Measurements from ENCODE around the gene SLC44A1.

SLC44A1 gene

DNA sequence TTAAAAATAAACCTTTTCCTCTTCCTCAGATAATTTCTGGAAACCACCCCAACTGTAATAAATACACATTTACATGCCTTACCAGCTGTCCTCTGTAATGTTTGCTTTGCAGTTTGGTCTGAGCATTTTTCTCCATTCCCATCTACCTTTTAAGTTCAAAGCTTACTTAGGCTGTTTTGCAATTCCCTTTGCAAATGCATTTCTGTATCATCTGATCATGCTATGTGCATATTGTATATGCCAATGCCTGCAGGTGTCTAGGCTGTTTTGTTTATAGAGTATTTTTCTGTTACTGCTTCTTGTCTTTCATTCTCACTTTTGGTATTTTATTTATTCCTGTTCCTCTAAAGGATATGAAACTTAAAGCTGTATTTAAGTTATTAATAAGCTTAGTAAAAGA, 86.3 kb downstream of the SLC44A1 start:
- no peak for DNase-seq (ENCODE audit: low spot score)
- in situ Hi-C loops (cut with MboI; ENCODE audit: low sequenced_read_pairs, unreplicated experiment), result no loop called here
- TF ChIP-seq, protein P1, sequence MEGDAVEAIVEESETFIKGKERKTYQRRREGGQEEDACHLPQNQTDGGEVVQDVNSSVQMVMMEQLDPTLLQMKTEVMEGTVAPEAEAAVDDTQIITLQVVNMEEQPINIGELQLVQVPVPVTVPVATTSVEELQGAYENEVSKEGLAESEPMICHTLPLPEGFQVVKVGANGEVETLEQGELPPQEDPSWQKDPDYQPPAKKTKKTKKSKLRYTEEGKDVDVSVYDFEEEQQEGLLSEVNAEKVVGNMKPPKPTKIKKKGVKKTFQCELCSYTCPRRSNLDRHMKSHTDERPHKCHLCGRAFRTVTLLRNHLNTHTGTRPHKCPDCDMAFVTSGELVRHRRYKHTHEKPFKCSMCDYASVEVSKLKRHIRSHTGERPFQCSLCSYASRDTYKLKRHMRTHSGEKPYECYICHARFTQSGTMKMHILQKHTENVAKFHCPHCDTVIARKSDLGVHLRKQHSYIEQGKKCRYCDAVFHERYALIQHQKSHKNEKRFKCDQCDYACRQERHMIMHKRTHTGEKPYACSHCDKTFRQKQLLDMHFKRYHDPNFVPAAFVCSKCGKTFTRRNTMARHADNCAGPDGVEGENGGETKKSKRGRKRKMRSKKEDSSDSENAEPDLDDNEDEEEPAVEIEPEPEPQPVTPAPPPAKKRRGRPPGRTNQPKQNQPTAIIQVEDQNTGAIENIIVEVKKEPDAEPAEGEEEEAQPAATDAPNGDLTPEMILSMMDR (IDR thresholded peaks at IDR 0.05; ENCODE audit: borderline replicate concordance, control extremely low read depth, extremely low read depth, insufficient read depth, missing control alignments), result no peak

- no peak for DNase-seq (ENCODE audit: low spot score)
- in situ Hi-C loops (cut with MboI; ENCODE audit: low sequenced_read_pairs, unreplicated experiment), result no loop called here
- TF ChIP-seq, protein P1 (IDR thresholded peaks at IDR 0.05; ENCODE audit: borderline replicate concordance, control extremely low read depth, extremely low read depth, insufficient read depth, missing control alignments), result no peak
These were observed 86.7 kb downstream of the SLC44A1 start for GRCh38 chr9:105331160-105331559.

- no peak for DNase-seq (ENCODE audit: low spot score)
- TF ChIP-seq, protein P1 (IDR thresholded peaks at IDR 0.05; ENCODE audit: borderline replicate concordance, control extremely low read depth, extremely low read depth, insufficient read depth, missing control alignments), result no peak
- in situ Hi-C loops (cut with MboI; ENCODE audit: low sequenced_read_pairs, unreplicated experiment), result no loop called here
These were observed 87.3 kb downstream of the SLC44A1 start for GRCh38 chr9:105331755-105332154.

- no peak for DNase-seq (ENCODE audit: low spot score)
- TF ChIP-seq, protein P1 (IDR thresholded peaks at IDR 0.05; ENCODE audit: borderline replicate concordance, control extremely low read depth, extremely low read depth, insufficient read depth, missing control alignments), result no peak
- in situ Hi-C loops (cut with MboI; ENCODE audit: low sequenced_read_pairs, unreplicated experiment), result no loop called here
These were observed 88.0 kb downstream of the SLC44A1 start for GRCh38 chr9:105332471-105332870.

DNA sequence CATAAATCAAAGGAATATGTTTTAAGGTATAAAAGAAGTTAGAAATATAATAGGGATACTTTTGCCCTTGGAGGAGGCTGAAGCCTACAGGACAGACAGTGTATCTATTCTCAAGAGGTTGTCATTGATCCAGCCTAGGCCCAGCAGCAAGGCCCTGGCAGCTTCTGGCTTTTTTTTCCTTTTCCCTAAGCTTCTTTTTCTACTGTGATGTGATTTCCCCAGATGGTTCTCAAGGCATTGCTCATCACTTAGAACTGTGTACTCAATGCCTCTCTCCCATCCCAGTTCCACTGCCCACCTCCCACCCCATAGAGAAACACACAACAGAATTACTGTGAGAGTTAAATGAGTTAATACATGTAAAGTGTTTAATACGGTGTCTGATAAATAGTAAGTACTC, 88.6 kb downstream of the SLC44A1 start:
- in situ Hi-C loops (cut with MboI; ENCODE audit: low sequenced_read_pairs, unreplicated experiment), result no loop called here
- no peak for DNase-seq (ENCODE audit: low spot score)
- TF ChIP-seq, protein P1 (IDR thresholded peaks at IDR 0.05; ENCODE audit: borderline replicate concordance, control extremely low read depth, extremely low read depth, insufficient read depth, missing control alignments), result no peak

- in situ Hi-C loops (cut with MboI; ENCODE audit: low sequenced_read_pairs, unreplicated experiment), result no loop called here
- TF ChIP-seq, protein P1 (IDR thresholded peaks at IDR 0.05; ENCODE audit: borderline replicate concordance, control extremely low read depth, extremely low read depth, insufficient read depth, missing control alignments), result no peak
- no peak for DNase-seq (ENCODE audit: low spot score)
These were observed 89.4 kb downstream of the SLC44A1 start for GRCh38 chr9:105333811-105334210.

- TF ChIP-seq, protein P1 (IDR thresholded peaks at IDR 0.05; ENCODE audit: borderline replicate concordance, control extremely low read depth, extremely low read depth, insufficient read depth, missing control alignments), result no peak
- in situ Hi-C loops (cut with MboI; ENCODE audit: low sequenced_read_pairs, unreplicated experiment), result no loop called here
- DNase-seq (ENCODE audit: low spot score), result no peak
These were observed 93.9 kb downstream of the SLC44A1 start for GRCh38 chr9:105338308-105338707.

Measured in GM13976 (cell line).